GM19455 (cell line): ENCODE measurements around the gene KPNA4.
A peak's percentile ranks its signal among the peaks of the same experiment; 100 is the strongest.
"Not testable (repeated sequence)": the region's sequence is repeated elsewhere in the genome, so short reads cannot be mapped to it uniquely, and the experiment has no call there.

Experiments used
- ATAC-seq: cut with Tn5 transposase; IDR thresholded peaks from one replicate; pipeline ENCODE4 v1.9.1; 2021; ENCODE audit not compliant: unreplicated experiment

The KPNA4 gene

DNA sequence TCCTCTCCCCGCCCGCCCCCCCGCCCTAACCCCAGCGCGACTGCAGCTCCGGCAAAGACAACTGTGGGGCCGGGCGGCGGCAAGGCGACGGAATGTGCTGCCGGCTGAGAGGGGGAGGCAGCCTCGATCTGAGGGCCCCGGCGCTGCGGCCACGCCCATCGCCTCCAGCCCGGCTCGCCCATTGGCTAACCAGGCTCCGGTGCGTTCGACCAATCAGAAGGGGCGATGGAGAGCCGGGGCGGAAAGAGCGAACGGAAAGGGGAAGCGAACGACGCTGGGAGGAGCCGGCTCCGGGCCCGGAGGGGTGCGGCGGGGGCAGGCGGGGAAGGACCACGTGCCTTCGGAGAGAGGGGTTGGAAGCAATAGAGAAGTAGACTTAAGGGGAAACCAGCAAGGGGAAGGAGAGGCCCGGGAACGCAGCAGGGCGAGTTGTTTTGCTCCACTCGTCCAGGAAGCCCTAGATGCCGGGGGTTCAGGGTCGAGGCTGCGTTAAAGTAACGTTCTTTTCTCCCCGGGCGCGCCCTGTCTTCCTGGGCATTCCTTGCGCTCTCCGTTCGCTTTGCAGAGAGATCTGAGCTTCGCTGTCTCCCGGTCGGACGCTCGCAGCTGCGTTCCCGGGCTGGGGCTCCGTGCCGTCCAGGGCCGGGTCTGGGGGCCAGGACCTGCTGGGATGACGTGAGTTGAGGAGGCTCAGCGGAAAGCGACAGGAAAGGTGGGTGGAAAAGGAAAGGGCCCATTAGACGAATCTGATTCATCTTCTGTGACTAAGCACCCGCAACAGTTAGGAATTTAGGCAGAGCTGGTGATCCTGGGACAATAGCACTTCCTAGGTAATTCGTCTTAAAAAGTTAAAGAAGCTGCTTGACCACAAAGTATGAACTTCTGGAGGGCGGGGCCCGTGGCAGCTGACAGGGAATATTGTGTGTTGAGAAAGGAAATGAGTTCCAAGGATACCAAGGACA is at the start of gene KPNA4:
Gene KPNA4 (minus strand): TSS at position 130 of the 962 bp plus-strand sequence. CDS start 289 bp downstream, outside the sequence.
- ATAC-seq: peak; percentile 92

DNA sequence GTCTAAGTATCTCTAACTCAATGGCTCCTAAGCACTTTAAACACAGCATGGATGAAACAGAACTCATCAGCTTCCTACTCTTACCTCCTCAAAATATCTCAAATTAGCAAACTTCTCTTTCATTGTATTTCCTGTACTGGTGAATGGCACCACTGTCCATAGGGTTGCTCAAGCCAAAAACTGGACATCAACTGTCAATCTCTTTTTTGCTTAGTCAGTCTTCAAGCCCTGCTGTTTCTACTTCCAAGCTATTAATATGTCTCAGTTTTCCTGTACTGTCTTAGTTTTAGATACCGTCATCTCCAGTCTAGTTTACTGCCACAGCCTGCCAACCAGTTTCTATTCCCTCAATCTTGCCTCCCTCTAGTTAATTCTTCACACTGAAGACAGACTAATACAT is 48.3 kb upstream of the KPNA4 start:
- no peak for ATAC-seq

- no peak for ATAC-seq
These were observed 47.2 kb upstream of the KPNA4 start for GRCh38 chr3:160612386-160613075.

- no peak for ATAC-seq
These were observed 45.8 kb upstream of the KPNA4 start for GRCh38 chr3:160611141-160611540.

- no peak for ATAC-seq
These were observed 43.5 kb upstream of the KPNA4 start for GRCh38 chr3:160608870-160609269.

DNA sequence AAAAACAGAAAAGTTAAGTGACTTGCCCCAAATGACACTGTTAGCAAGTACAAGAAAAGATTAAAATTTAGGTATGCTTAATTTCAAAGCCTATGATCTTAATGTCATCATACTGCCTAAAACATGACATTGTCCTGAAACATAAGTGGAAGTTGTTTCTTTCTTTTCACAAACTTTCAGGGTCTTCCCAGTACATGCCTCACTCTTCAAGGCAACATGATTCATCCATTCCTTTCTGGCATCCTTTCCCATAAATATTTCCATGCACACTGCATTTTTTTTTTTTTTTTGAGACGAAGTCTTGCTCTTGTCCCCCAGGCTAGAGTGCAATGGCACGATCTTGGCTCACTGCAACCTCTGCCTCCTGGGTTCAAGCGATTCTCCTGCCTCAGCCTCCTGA is 42.5 kb upstream of the KPNA4 start:
- ATAC-seq: no peak

DNA sequence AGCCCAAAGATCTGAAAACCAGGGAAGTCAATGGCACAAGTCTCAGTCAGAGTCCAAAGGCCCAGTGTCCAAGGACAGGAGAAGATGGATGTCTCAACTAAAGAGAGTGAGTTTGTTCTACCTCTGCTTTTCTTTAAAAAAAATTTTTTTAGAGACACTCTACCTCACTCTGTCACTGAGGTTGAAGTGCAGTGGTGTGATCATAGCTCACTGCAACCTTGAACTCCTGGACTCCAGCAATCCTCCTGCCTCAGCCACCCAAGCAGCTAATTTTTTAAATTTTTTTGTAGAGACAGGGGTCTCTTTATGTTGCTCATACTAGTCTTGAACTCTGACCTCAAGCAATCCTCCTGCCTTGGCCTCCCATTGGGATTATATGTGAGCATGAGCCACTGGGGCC is 39.9 kb upstream of the KPNA4 start:
- ATAC-seq: no peak

DNA sequence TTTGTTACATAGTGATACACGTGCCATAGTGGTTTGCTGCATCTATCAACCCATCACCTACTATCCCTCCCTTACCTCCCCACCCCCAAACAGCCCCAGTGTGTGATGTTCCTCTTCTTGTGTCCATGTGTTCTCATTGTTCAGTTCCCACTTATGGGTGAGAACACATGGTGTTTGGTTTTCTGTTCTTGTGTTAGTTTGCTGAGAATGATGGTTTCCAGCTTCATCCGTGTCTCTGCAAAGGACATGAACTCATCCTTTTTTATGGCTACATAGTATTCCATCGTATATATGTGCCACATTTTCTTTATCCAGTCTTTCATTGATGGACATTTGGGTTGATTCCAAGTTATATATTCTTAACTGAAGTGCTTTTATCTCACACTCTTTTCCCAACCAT is 38.5 kb upstream of the KPNA4 start:
- ATAC-seq: not testable (repeated sequence)

- ATAC-seq: no peak
These were observed 36.9 kb upstream of the KPNA4 start for GRCh38 chr3:160602259-160602658.

DNA sequence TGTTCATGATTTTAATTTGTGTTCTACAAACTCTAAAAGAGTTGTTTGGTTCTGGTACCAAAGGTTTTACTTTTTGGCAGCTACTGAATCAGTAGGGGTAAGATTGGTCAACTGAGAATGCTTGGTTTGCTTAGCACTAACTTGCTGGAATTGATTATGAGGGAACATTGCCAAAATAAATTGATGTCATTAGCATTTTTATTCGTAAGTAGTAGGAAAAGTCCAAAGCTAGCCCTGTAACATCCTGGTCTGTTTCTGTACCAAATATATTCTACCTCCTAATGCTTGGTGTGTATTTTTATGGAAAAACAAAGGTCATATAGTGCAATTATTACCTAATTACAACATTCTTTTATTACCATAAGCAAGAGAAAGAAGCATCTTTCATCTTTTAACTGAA is 35.9 kb upstream of the KPNA4 start:
- no peak for ATAC-seq

DNA sequence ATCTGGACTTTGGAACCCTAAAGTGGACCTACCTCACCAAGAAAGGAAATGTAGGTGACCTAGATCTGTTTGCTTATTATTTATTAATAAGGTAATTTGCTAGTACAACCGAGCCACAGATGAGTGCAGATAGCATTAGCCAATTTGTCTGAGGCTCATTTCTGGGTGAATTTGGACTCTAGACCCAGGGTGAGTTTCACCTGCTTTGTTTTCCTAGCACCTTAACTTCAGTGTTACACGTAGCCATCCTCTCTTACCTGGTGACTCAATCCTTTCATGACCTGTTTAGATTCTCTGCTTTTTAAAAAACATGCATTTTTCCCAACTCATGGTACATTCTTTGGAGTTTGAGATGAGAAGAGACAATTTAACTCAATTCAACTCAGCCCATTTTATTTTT is 33.5 kb upstream of the KPNA4 start:
- no peak for ATAC-seq

DNA sequence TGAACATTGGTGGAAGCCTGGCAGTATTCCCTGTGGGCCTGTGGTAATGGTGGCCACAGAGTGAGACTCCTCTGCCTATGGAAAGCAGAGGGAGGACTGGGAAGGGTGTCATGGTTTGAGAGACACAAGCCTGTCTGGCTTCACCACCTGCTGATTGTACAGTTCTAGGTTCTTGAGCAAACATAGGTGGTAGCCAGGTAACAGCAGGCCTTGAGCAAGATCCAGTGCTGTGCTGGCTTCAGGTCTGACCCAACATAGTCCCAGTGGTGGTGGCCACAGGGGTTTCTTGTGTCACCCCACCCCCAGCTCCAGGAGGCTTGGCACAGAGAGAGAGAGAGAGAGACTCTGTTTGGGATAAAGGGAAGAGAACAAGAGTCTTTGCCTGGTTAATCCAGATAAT is 22.7 kb upstream of the KPNA4 start:
- no peak for ATAC-seq

DNA sequence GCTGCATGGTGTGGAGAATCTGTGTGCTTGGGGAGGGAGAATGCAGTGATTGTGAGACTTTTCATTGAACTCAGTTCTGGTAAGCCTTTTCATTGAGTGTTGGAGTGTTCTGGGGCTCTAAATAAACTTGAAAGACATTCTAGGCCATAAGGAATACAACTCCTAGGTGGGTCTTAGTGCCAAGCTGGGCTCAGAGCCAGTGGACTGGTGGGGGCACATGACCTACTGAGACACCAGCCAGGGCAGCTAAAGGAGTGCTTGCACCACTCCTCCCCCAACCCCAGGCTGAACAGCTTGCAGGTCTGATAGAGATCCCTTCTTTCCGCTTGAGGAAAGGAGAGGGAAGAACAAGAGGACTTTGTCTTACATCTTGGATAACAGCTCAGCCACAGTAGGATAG is 21.7 kb upstream of the KPNA4 start:
- no peak for ATAC-seq

DNA sequence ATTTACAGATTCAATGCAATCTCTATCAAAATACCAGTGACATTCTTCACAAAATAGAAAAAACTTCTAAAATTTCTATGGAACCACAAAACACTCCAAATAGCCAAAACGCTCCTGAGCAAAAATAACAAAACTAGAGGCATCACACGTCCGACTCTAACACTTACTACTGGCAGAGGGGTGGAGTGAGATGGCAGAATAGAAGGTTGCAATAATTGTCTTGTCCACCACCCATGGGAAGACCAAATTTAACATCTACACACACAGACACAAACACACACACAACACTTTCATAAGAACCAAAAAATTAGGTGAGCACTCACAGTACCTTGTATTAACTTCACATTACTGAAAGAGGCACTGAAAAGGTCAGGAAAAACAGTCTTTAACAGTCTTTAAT is 21.3 kb upstream of the KPNA4 start:
- no peak for ATAC-seq

DNA sequence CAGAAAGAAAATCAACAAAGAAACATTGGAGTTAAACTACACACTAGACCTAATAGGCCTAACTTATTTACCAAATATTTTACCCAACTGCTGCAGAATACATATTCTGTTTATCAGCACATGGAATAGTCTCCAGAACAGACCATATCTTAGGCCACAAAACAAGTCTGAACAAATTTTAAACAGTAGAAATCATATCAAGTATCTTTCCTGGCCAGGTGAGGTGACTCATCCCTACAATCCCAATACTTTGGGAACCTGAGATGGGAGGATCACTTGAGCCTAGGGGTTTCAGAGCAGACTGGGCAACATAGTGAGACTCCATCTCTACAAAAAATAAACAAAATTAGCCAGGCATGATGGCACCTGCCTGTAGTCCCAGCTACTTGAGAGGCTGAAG is 18.1 kb upstream of the KPNA4 start:
- no peak for ATAC-seq

GRCh38 chr3:160580938-160581337 is 15.6 kb upstream of the KPNA4 start:
- no peak for ATAC-seq

DNA sequence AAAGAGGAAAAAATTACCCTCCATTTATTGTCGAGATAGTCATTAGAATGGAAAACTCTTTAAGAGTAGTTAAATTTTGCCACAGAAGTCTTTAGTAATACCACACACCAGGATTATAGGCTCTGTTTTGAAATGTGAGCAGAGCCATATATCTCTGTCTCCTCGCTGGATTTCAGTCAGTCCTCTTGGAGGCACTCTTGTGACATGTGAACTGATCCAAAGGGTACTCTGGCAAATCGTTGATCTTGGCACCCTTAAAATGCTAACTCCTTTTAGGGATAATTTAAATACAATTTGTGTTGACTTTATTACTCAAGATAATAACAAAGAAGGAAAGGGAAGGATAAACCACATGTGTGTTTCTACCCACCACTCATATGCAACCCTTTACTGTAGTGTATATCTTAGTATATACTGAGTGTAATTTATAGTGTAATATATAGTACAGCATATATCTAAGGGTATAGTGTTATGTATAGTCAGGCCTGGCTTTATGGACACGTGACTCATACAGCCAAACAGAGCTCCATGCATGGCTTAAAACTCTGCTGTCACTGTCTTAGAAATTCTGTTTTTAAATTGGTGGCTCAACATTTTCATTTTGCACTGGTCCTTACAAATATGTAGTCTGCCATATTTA is 12.3 kb upstream of the KPNA4 start:
- no peak for ATAC-seq

DNA sequence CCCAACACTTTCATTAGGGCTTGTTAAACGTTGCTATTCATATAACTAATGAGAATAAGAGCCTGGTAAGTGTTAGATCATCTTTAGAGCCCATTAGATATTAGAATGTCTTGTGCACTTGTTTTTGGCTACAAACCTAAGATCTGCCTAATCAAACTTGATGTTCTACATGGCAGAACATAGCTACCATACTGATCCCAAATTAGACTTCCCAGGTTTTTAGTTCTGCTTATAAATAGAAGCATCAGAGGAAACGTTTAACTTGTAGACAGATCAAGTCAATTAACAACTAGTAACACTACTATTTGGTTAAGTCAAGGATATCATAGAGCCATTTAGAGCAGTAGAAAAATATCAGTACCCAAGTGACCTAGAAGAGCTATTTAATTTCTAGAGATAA is 11.7 kb upstream of the KPNA4 start:
- ATAC-seq: no peak

DNA sequence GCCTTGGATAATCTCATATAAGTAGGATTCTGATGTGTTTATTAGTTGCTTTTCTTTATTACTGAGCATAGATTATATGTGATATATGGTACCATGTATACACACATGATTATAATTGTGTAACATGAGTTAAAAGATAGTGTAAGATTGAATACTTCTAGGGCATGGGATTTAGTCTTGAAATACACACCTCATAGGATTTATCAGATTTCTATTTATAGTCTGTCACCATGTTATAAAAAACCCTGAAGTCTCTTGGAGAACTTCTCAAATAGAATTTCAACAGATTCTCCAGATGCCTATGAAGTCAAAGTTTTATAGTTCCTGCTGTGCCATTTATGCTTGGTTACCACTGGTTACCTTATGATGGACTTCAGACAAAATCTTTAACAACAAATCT is 11.2 kb upstream of the KPNA4 start:
- ATAC-seq: no peak

- no peak for ATAC-seq
These were observed 10.2 kb upstream of the KPNA4 start for GRCh38 chr3:160575589-160575988.

DNA sequence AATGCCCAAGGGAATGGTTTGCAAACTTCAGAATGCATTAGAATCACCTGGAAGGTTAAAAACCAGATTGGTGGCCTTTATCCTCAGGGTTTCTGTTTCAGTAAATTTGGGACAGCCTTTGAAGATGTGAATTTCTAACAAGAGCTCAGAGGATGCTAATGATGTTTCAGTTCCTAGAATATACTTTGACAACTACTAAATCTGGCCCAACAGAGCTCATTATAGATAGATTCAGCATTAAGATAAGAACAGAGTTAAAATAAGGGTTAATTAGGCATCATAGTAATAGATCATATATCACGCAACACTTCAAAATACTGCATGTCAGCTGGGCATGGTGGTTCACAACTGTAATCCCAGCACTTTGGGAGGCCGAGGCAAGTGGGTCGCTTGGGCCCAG is 9.3 kb upstream of the KPNA4 start:
- no peak for ATAC-seq
